Left lobe of liver (tissue), 2 donors: ENCODE data around the gene THOC1. TPM values are rescaled to one million over a fixed set of nuclear protein-coding genes. Genes with fewer than 3 reads are reported as not detected.
A peak's percentile ranks its signal among the peaks of the same experiment; 100 is the strongest.

Source experiments
- ATAC-seq: fragments of 200-7000 bp; cut with Tn5 transposase; one replicate; pipeline ENCODE4 v1.9.1; 2020; ENCODE audit warnings: mild to moderate bottlenecking, moderate library complexity
- DNase-seq: peaks from one replicate; pipeline ENCODE4 v3.0.0-alpha.2; 2020; ENCODE audit warnings: low spot score
- total RNA-seq: library from RNA; stranded (reverse); gene quantifications from one replicate; pipeline ENCODE4 v1.2.1, GENCODE V29; 2021
- donor health status: DM: no; HTN: no; CAD: no; lungs with moderate emphysema.
- donor health status: DM: no; HTN: yes; CAD: no.

Gene THOC1
- total RNA-seq, 1 donor from 2014 or later = 8.9 TPM

GRCh38 chr18:217532-218336 is 50.1 kb downstream of the THOC1 start:
- ATAC-seq (peak; percentile 45), DNase-seq (no peak)

GRCh38 chr18:215448-216010 is 52.3 kb downstream of the THOC1 start:
- DNase-seq (no peak), ATAC-seq (no peak)

GRCh38 chr18:213966-214365 is 53.9 kb downstream of the THOC1 start:
- no peak for ATAC-seq
- DNase-seq = no peak

- ATAC-seq (no peak), DNase-seq (no peak)
Measured at GRCh38 chr18:213505-213904, 54.3 kb downstream of the THOC1 start.

GRCh38 chr18:212780-213179 is 55.1 kb downstream of the THOC1 start:
- ATAC-seq = no peak

GRCh38 chr18:211582-211981 is 56.3 kb downstream of the THOC1 start:
- no peak for DNase-seq
- ATAC-seq = no peak

More at GRCh38 chr18:212780-213179, 55.1 kb downstream of the THOC1 start:
- no peak for DNase-seq

GRCh38 chr18:210733-211132 is 57.1 kb downstream of the THOC1 start:
- ATAC-seq (no peak), DNase-seq (no peak)

GRCh38 chr18:210075-210474 is 57.8 kb downstream of the THOC1 start:
- DNase-seq (no peak), ATAC-seq (peak; percentile 65)

- DNase-seq (no peak), ATAC-seq (no peak)
Measured at GRCh38 chr18:199768-200167, 68.1 kb downstream of the THOC1 start.

- DNase-seq (no peak), ATAC-seq (no peak)
Measured at GRCh38 chr18:199214-199613, 68.6 kb downstream of the THOC1 start.

- ATAC-seq (no peak), DNase-seq (no peak)
Measured at GRCh38 chr18:195651-196050, 72.2 kb downstream of the THOC1 start.

GRCh38 chr18:192801-193200 is 75.0 kb downstream of the THOC1 start:
- ATAC-seq (no peak), DNase-seq (no peak)

GRCh38 chr18:191725-192124 is 76.1 kb downstream of the THOC1 start:
- peak; percentile 46 for ATAC-seq

GRCh38 chr18:189254-189653 is 78.6 kb downstream of the THOC1 start:
- ATAC-seq (peak; percentile 41), DNase-seq (no peak)

More at GRCh38 chr18:191725-192124, 76.1 kb downstream of the THOC1 start:
- no peak for DNase-seq

GRCh38 chr18:183769-184168 is 84.1 kb downstream of the THOC1 start:
- ATAC-seq (no peak), DNase-seq (no peak)

- ATAC-seq (no peak), DNase-seq (no peak)
Measured at GRCh38 chr18:181711-182110, 86.1 kb downstream of the THOC1 start.

- ATAC-seq = no peak
- DNase-seq = no peak
Measured at GRCh38 chr18:179499-179898, 88.3 kb downstream of the THOC1 start.

GRCh38 chr18:172361-172760 is 95.5 kb downstream of the THOC1 start:
- ATAC-seq (no peak), DNase-seq (no peak)
